Activated naive CD4-positive, alpha-beta T cell treated with anti-CD3 and anti-CD28 coated beads, Interleukin-2, amount 10 ng/mL, durations not matched to agents 7 days and 5 days (primary cell): Measurements from ENCODE around the gene ARNT2.
A peak's percentile ranks its signal among the peaks of the same experiment; 100 is the strongest.

Source experiments
- CTCF ChIA-PET: fragments of 350-600 bp; sonication (Branson Sonifier 250); formaldehyde crosslinking; loops from one replicate; lab custom pipeline; 2021; ENCODE audit warnings: antibody characterized with exemption; lab: Charles Lee
- DNase-seq: peaks from one replicate; pipeline ENCODE4 v3.0.0-alpha.2; 2020
- H3K27ac Mint-ChIP-seq: one replicate; pipeline ENCODE4 v1.8.0; 2021; ENCODE audit warnings: mild to moderate bottlenecking, moderate library complexity, mixed read lengths
- H3K27me3 Mint-ChIP-seq: one replicate; pipeline ENCODE4 v1.8.0; 2021; ENCODE audit warnings: mild to moderate bottlenecking, mixed read lengths
- H3K36me3 Mint-ChIP-seq: one replicate; pipeline ENCODE4 v1.8.0; 2021; ENCODE audit warnings: mixed read lengths
- H3K4me1 Mint-ChIP-seq: one replicate; pipeline ENCODE4 v1.8.0; 2021; ENCODE audit warnings: mixed read lengths
- H3K4me3 Mint-ChIP-seq: one replicate; pipeline ENCODE4 v1.8.0; 2021; ENCODE audit warnings: mild to moderate bottlenecking, moderate library complexity, mixed read lengths
- H3K9me3 Mint-ChIP-seq: one replicate; pipeline ENCODE4 v1.8.0; 2021; ENCODE audit warnings: mixed read lengths

The ARNT2 gene

DNA sequence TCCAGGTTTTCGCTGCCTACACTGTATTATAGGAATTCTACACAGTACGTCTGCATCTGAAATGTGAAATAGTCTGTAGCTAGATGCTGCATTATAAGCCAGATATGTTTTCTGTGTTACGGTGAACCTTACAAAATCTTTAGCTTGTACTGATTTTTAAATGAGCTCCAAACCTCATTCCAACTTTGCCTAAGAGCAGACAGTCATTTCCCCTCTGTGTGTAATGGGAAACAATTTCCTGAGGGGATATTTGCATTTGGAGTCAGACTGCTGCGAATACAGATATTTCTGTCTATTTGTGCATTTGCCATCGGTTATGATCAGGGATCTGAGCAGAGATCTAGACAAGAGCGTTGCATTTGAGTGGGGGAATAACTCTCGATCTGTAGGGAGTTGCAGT lies 37.5 kb downstream of the ARNT2 start:
- Mint-ChIP-seq H3K36me3 (no peaks in the 10 kb centered on the region), H3K27me3 (peaks cover 7% of the 10 kb centered on the region), H3K27ac (no peak overlapping the region), H3K4me3 (no peak overlapping the region), H3K9me3 (no peaks in the 10 kb centered on the region), H3K4me1 (no peaks in the 10 kb centered on the region)
- CTCF ChIA-PET: interaction anchor here (0.5 kb wide), 1 partner anchor 18 kb away, joined by 3 read pairs; no protein-coding TSS in a partner anchor
- DNase-seq: no peak

GRCh38 chr15:80442728-80443403 lies 38.7 kb downstream of the ARNT2 start:
- Mint-ChIP-seq H3K27ac (no peak overlapping the region), H3K4me3 (no peak overlapping the region), H3K9me3 (no peaks in the 10 kb centered on the region), H3K27me3 (peaks cover 7% of the 10 kb centered on the region), H3K4me1 (no peaks in the 10 kb centered on the region), H3K36me3 (no peaks in the 10 kb centered on the region)
- DNase-seq: no peak
- CTCF ChIA-PET: no interaction called here

DNA sequence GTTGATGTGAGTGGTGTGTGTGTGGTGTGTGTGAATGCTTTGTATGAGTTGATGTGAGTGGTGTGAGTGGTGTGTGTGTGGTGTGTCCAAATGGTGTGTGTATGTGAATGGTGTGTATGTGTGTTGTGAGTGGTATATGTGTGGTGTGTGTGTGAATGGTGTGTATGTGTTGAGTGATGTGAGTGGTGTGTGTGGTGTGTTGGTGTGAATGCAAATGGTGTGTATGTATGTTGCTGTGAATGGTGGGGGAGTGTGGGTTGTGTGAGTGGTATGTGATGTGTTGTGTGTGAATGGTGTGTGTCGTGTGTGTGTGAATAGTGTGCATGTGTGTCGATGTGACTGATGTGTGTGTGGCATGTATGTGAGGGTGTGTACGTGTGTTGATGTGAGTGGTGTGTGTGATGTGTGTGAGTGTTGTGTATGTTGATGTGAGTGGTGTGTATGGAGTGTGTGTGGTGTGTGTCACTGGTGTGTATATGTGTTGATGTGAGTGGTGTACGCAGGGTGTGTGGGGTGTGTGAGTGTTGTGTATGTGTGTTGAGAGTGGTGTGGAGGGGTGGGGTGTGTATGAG lies 40.6 kb downstream of the ARNT2 start:
- CTCF ChIA-PET: no interaction called here
- Mint-ChIP-seq H3K36me3 (no peaks in the 10 kb centered on the region), H3K27ac (no peak overlapping the region), H3K4me1 (no peaks in the 10 kb centered on the region), H3K9me3 (no peaks in the 10 kb centered on the region), H3K4me3 (no peak overlapping the region), H3K27me3 (peaks cover 4% of the 10 kb centered on the region)
- DNase-seq: no peak

- CTCF ChIA-PET: no interaction called here
- DNase-seq: no peak
- Mint-ChIP-seq H3K36me3 (no peaks in the 10 kb centered on the region), H3K27me3 (no peaks in the 10 kb centered on the region), H3K9me3 (no peaks in the 10 kb centered on the region), H3K4me1 (no peaks in the 10 kb centered on the region), H3K27ac (no peak overlapping the region), H3K4me3 (no peak overlapping the region)
Observed at GRCh38 chr15:80445300-80446041, 41.3 kb downstream of the ARNT2 start.

GRCh38 chr15:80447077-80447476 lies 42.9 kb downstream of the ARNT2 start:
- H3K4me1 Mint-ChIP-seq: no peaks in the 10 kb centered on the region
- DNase-seq: no peak
- no peaks in the 10 kb centered on the region for H3K9me3 Mint-ChIP-seq
- no peaks in the 10 kb centered on the region for H3K27me3 Mint-ChIP-seq
- no peaks in the 10 kb centered on the region for H3K36me3 Mint-ChIP-seq
- no peak overlapping the region for H3K27ac Mint-ChIP-seq
- H3K4me3 Mint-ChIP-seq: no peak overlapping the region
- CTCF ChIA-PET: no interaction called here

DNA sequence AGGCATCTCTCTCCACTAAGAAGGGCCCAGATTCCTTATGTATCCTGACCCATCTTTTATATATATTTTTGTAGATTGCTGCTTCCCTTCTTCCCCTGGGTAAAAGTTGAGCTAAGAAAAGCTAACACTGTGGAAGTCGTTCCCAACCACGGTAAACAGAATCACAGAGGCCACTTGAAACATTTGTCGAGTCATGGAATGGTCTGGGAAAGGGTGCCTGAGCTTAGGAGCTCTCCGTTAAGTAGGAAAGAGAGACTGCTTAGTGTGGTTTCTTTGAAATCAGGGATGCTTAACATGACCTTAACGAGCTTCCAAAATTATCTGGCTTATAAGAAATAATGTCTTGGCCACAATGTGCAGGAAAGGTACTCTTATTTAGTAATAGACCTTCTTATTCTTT lies 45.6 kb downstream of the ARNT2 start:
- H3K36me3 Mint-ChIP-seq: no peaks in the 10 kb centered on the region
- no peaks in the 10 kb centered on the region for H3K4me1 Mint-ChIP-seq
- CTCF ChIA-PET: interaction anchor here (1.2 kb wide), 1 partner anchor 520 kb away, joined by 3 read pairs; no protein-coding TSS in a partner anchor
- H3K27ac Mint-ChIP-seq: no peak overlapping the region
- H3K27me3 Mint-ChIP-seq: peaks cover 11% of the 10 kb centered on the region
- no peak overlapping the region for H3K4me3 Mint-ChIP-seq
- H3K9me3 Mint-ChIP-seq: no peaks in the 10 kb centered on the region
- DNase-seq: no peak

DNA sequence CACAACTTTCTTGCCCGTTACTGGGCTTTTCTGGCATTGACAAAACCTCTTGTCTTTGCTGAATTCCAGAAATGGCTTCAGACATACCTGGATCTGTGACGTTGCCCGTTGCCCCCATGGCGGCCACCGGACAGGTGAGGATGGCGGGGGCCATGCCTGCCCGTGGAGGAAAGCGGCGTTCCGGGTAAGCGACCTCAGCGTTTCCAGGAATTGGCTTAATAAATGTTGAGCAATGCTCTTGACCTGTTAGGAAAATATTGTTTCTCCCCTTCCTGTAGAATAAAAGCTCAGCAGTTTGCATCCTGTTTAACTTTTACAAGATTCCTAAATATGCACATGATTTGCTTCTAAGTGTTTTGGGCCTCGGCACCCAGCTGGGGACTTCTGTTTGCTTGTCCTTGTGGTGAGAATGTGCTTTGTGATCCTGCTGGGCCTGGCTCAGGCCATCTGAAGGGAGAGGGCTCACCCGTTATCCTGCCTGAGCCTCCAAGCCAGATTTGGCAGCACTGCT lies 46.7 kb downstream of the ARNT2 start:
- no peaks in the 10 kb centered on the region for H3K36me3 Mint-ChIP-seq
- no peak overlapping the region for H3K4me3 Mint-ChIP-seq
- H3K27me3 Mint-ChIP-seq: peaks cover 19% of the 10 kb centered on the region
- CTCF ChIA-PET: interaction anchor here (0.6 kb wide), 1 partner anchor 151 kb away, joined by 3 read pairs; no protein-coding TSS in a partner anchor
- H3K4me1 Mint-ChIP-seq: no peaks in the 10 kb centered on the region
- DNase-seq: no peak
- H3K27ac Mint-ChIP-seq: no peak overlapping the region
- H3K9me3 Mint-ChIP-seq: no peaks in the 10 kb centered on the region

GRCh38 chr15:80452166-80452565 lies 48.0 kb downstream of the ARNT2 start:
- H3K27me3 Mint-ChIP-seq: peaks cover 20% of the 10 kb centered on the region
- CTCF ChIA-PET: no interaction called here
- DNase-seq: no peak
- H3K4me3 Mint-ChIP-seq: no peak overlapping the region
- no peaks in the 10 kb centered on the region for H3K4me1 Mint-ChIP-seq
- no peaks in the 10 kb centered on the region for H3K9me3 Mint-ChIP-seq
- no peak overlapping the region for H3K27ac Mint-ChIP-seq
- no peaks in the 10 kb centered on the region for H3K36me3 Mint-ChIP-seq

GRCh38 chr15:80455051-80455648 lies 51.0 kb downstream of the ARNT2 start:
- no peak overlapping the region for H3K4me3 Mint-ChIP-seq
- DNase-seq: no peak
- peaks cover 24% of the 10 kb centered on the region for H3K27me3 Mint-ChIP-seq
- no peaks in the 10 kb centered on the region for H3K36me3 Mint-ChIP-seq
- H3K9me3 Mint-ChIP-seq: no peaks in the 10 kb centered on the region
- no peak overlapping the region for H3K27ac Mint-ChIP-seq
- CTCF ChIA-PET: interaction anchor here (0.9 to 6.1 kb wide), 7 partner anchors 12 to 811 kb away, joined by 3 to 91 read pairs (median 4); partner anchors contain the start of gene CEMIP
- H3K4me1 Mint-ChIP-seq: no peaks in the 10 kb centered on the region

- DNase-seq: peak; percentile 67
- Mint-ChIP-seq H3K4me1 (no peaks in the 10 kb centered on the region), H3K27me3 (peaks cover 29% of the 10 kb centered on the region), H3K9me3 (no peaks in the 10 kb centered on the region), H3K27ac (no peak overlapping the region), H3K36me3 (no peaks in the 10 kb centered on the region), H3K4me3 (no peak overlapping the region)
- CTCF ChIA-PET: interaction anchor here (0.6 to 6.1 kb wide), 14 partner anchors 11 to 810 kb away, joined by 3 to 91 read pairs (median 4); partner anchors contain the start of gene CEMIP
Observed at GRCh38 chr15:80455668-80456442, 51.7 kb downstream of the ARNT2 start.

GRCh38 chr15:80456517-80457492 lies 52.6 kb downstream of the ARNT2 start:
- Mint-ChIP-seq H3K27ac (no peak overlapping the region), H3K27me3 (peaks cover 29% of the 10 kb centered on the region), H3K9me3 (no peaks in the 10 kb centered on the region), H3K36me3 (no peaks in the 10 kb centered on the region), H3K4me3 (no peak overlapping the region), H3K4me1 (no peaks in the 10 kb centered on the region)
- DNase-seq: no peak
- CTCF ChIA-PET: interaction anchor here (0.8 to 6.1 kb wide), 12 partner anchors 9 to 811 kb away, joined by 3 to 91 read pairs (median 4); partner anchors contain the start of gene CEMIP

DNA sequence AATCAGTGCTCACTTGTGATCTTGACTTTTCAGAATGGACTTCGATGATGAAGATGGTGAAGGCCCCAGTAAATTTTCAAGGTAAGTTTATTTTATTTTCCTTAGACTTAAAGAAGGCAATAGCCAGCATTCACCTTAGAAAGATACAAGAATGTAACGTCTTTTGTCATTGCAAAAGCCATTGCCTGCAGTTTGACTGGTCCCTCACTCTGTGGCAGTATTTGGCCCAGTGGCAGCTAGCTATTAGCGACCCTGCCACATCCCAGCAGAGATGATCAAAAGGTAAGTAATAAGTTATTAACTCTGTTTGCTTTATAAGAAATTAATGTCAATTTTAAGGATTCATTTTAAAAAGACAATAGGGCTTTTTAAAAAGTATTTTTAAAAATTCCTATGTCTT lies 53.7 kb downstream of the ARNT2 start:
- DNase-seq: no peak
- Mint-ChIP-seq H3K27me3 (peaks cover 26% of the 10 kb centered on the region), H3K27ac (no peak overlapping the region), H3K4me3 (no peak overlapping the region), H3K9me3 (no peaks in the 10 kb centered on the region), H3K36me3 (no peaks in the 10 kb centered on the region), H3K4me1 (no peaks in the 10 kb centered on the region)
- CTCF ChIA-PET: interaction anchor here (5.4 to 6.1 kb wide), 2 partner anchors 320 to 511 kb away, joined by 34 to 91 read pairs; partner anchors contain the start of gene CEMIP
